GM21360 (cell line): ENCODE measurements around the gene LILRA1.
"Not testable (repeated sequence)": the region's sequence is repeated elsewhere in the genome, so short reads cannot be mapped to it uniquely, and the experiment has no call there.

Experiments
- ATAC-seq: cut with Tn5 transposase; IDR thresholded peaks from one replicate; pipeline ENCODE4 v1.9.1; 2021; ENCODE audit warnings: mild to moderate bottlenecking, moderate library complexity; ENCODE audit not compliant: unreplicated experiment

Gene LILRA1

GRCh38 chr19:54622431-54622830 lies 29.0 kb downstream of the LILRA1 start:
- ATAC-seq: no peak

- ATAC-seq: not testable (repeated sequence)
These were observed 30.8 kb downstream of the LILRA1 start for GRCh38 chr19:54624234-54624633.

GRCh38 chr19:54624934-54625730 lies 31.7 kb downstream of the LILRA1 start:
- not testable (repeated sequence) for ATAC-seq

- no peak for ATAC-seq
These were observed 33.3 kb downstream of the LILRA1 start for GRCh38 chr19:54626757-54627156.

GRCh38 chr19:54627912-54628311 lies 34.5 kb downstream of the LILRA1 start:
- not testable (repeated sequence) for ATAC-seq

GRCh38 chr19:54630262-54630661 lies 36.8 kb downstream of the LILRA1 start, which contains the start of gene LILRB1:
Gene LILRB1, plus strand, starts transcription at chr19:54630484. Its CDS starts 590 bp downstream, at chr19:54631074.
- not testable (repeated sequence) for ATAC-seq

GRCh38 chr19:54630782-54631181 lies 37.4 kb downstream of the LILRA1 start:
- ATAC-seq: no peak

GRCh38 chr19:54631489-54632337 lies 38.3 kb downstream of the LILRA1 start:
- not testable (repeated sequence) for ATAC-seq

- ATAC-seq: not testable (repeated sequence)
These were observed 39.1 kb downstream of the LILRA1 start for GRCh38 chr19:54632517-54632916.

- ATAC-seq: no peak
These were observed 40.0 kb downstream of the LILRA1 start for GRCh38 chr19:54633401-54633800.

- ATAC-seq: not testable (repeated sequence)
These were observed 42.6 kb downstream of the LILRA1 start for GRCh38 chr19:54636081-54636480.

GRCh38 chr19:54638683-54639082 lies 45.3 kb downstream of the LILRA1 start:
- no peak for ATAC-seq

- ATAC-seq: not testable (repeated sequence)
These were observed 49.5 kb downstream of the LILRA1 start for GRCh38 chr19:54642953-54643352.

GRCh38 chr19:54643583-54643982 lies 50.2 kb downstream of the LILRA1 start:
- not testable (repeated sequence) for ATAC-seq

GRCh38 chr19:54644056-54644455 lies 50.6 kb downstream of the LILRA1 start:
- no peak for ATAC-seq

GRCh38 chr19:54646331-54646841 lies 53.0 kb downstream of the LILRA1 start:
- ATAC-seq: no peak

GRCh38 chr19:54648129-54648528 lies 54.7 kb downstream of the LILRA1 start:
- ATAC-seq: no peak

- ATAC-seq: no peak
These were observed 56.8 kb downstream of the LILRA1 start for GRCh38 chr19:54650108-54650655.
